H9 (cell line): Measurements from ENCODE around the gene SCGB1A1. TPM values are rescaled to one million over a fixed set of nuclear protein-coding genes. Genes with fewer than 3 reads are reported as not detected.

Experiments used
- DNase-seq: peaks from one replicate; pipeline ENCODE4 v3.0.0-alpha.2; 2017
- H2AFZ ChIP-seq: one replicate; pipeline ENCODE4 v1.6.1; 2013; ENCODE audit warnings: mild to moderate bottlenecking, low read length, control low read depth, moderate library complexity
- H2AK5ac ChIP-seq: 2 replicates; pipeline ENCODE4 v1.6.1; 2013; ENCODE audit warnings: low read length, control low read depth, mixed read lengths; ENCODE audit not compliant: insufficient read length
- H2BK120ac ChIP-seq: one replicate; pipeline ENCODE4 v1.6.1; 2013; ENCODE audit warnings: low read depth, mild to moderate bottlenecking, low read length, control low read depth, inconsistent platforms; ENCODE audit not compliant: poor library complexity, severe bottlenecking
- H2BK12ac ChIP-seq: 2 replicates; pipeline ENCODE4 v1.6.1; 2013; ENCODE audit warnings: low read length, control low read depth, mixed read lengths, low read depth; ENCODE audit not compliant: insufficient read length
- H2BK15ac ChIP-seq: 2 replicates; pipeline ENCODE4 v1.6.1; 2013; ENCODE audit warnings: low read depth, low read length, control low read depth
- H2BK20ac ChIP-seq: one replicate; pipeline ENCODE4 v1.6.1; 2013; ENCODE audit warnings: low read depth, mild to moderate bottlenecking, low read length, control low read depth, inconsistent platforms; ENCODE audit not compliant: poor library complexity, severe bottlenecking
- H2BK5ac ChIP-seq: 2 replicates; pipeline ENCODE4 v1.6.1; 2013; ENCODE audit warnings: low read length, control low read depth, mixed read lengths; ENCODE audit not compliant: insufficient read length
- H3K14ac ChIP-seq: 2 replicates; pipeline ENCODE4 v1.6.1; 2013; ENCODE audit warnings: low read length, control low read depth; ENCODE audit not compliant: insufficient read depth
- H3K18ac ChIP-seq: 2 replicates; pipeline ENCODE4 v1.6.1; 2013; ENCODE audit warnings: low read depth, mild to moderate bottlenecking, mixed read lengths, low read length, control low read depth; ENCODE audit not compliant: insufficient read length
- H3K23ac ChIP-seq: 2 replicates; pipeline ENCODE4 v1.6.1; 2013; ENCODE audit warnings: low read length, control low read depth, mixed read lengths, low read depth; ENCODE audit not compliant: insufficient read length
- H3K23me2 ChIP-seq: 2 replicates; pipeline ENCODE4 v1.6.1; 2013; ENCODE audit warnings: low read depth, mild to moderate bottlenecking, mixed read lengths, low read length, control low read depth; ENCODE audit not compliant: insufficient read length, poor library complexity, severe bottlenecking
- H3K27ac ChIP-seq: 2 replicates; pipeline ENCODE4 v1.5.1; 2013; ENCODE audit warnings: low read length, control low read depth, mixed read lengths, low read depth; ENCODE audit not compliant: insufficient read length
- H3K27me3 ChIP-seq: 2 replicates; pipeline ENCODE4 v1.6.1; 2013; ENCODE audit warnings: low read length, control low read depth, inconsistent platforms; ENCODE audit not compliant: insufficient read depth
- H3K4ac ChIP-seq: 2 replicates; pipeline ENCODE4 v1.6.1; 2013; ENCODE audit warnings: low read depth, mild to moderate bottlenecking, control low read depth, inconsistent platforms, low read length, moderate library complexity
- H3K4me1 ChIP-seq: 2 replicates; pipeline ENCODE4 v1.6.1; 2013; ENCODE audit warnings: low read length, control low read depth, inconsistent platforms; ENCODE audit not compliant: insufficient read depth
- H3K4me2 ChIP-seq: 2 replicates; pipeline ENCODE4 v1.6.1; 2013; ENCODE audit warnings: low read length, control low read depth, mixed read lengths; ENCODE audit not compliant: insufficient read length, insufficient read depth
- H3K56ac ChIP-seq: 2 replicates; pipeline ENCODE4 v1.6.1; 2013; ENCODE audit warnings: low read depth, mild to moderate bottlenecking, mixed read lengths, low read length, control low read depth; ENCODE audit not compliant: insufficient read length
- H3K79me1 ChIP-seq: 2 replicates; pipeline ENCODE4 v1.6.1; 2013; ENCODE audit warnings: low read depth, mild to moderate bottlenecking, moderate library complexity, low read length, control low read depth, inconsistent platforms; ENCODE audit not compliant: insufficient read depth, poor library complexity, severe bottlenecking
- H3K79me2 ChIP-seq: 2 replicates; pipeline ENCODE4 v1.6.1; 2013; ENCODE audit warnings: low read length, control low read depth, inconsistent platforms; ENCODE audit not compliant: insufficient read depth
- H3K9ac ChIP-seq: 2 replicates; pipeline ENCODE4 v1.6.1; 2013; ENCODE audit warnings: low read length, control low read depth, mixed read lengths; ENCODE audit not compliant: insufficient read length; ENCODE audit errors: extremely low read depth
- H3K9me3 ChIP-seq: one replicate; pipeline ENCODE4 v1.6.1; 2013; ENCODE audit warnings: low read depth, low read length, inconsistent platforms; ENCODE audit not compliant: control insufficient read depth
- H3T11ph ChIP-seq: one replicate; pipeline ENCODE4 v1.6.1; 2013; ENCODE audit warnings: mild to moderate bottlenecking, low read length, control low read depth, inconsistent platforms
- H4K20me1 ChIP-seq: one replicate; pipeline ENCODE4 v1.6.1; 2013; ENCODE audit not compliant: control insufficient read depth, insufficient read length, insufficient read depth
- H4K5ac ChIP-seq: 2 replicates; pipeline ENCODE4 v1.6.1; 2013; ENCODE audit warnings: low read depth, mild to moderate bottlenecking, mixed read lengths, low read length, control low read depth; ENCODE audit not compliant: insufficient read length
- H4K8ac ChIP-seq: replicated peaks from 2 replicates; pipeline ENCODE4 v1.6.1; 2013; ENCODE audit warnings: low read length, control low read depth, mixed read lengths, low read depth; ENCODE audit not compliant: insufficient read length
- H4K91ac ChIP-seq: 2 replicates; pipeline ENCODE4 v1.6.1; 2013; ENCODE audit warnings: low read depth, mild to moderate bottlenecking, moderate library complexity, mixed read lengths, low read length, control low read depth; ENCODE audit not compliant: insufficient read length
- H3K27ac Mint-ChIP-seq, 3 experiments: 2 replicates in 2 of 3; 3 replicates in 1 of 3; pipeline ENCODE4 v1.8.0; 2020 to 2021; ENCODE audit warnings: mixed read lengths in 3 of 3, mild to moderate bottlenecking in 1 of 3, moderate library complexity in 1 of 3
- H3K27me3 Mint-ChIP-seq: 2 replicates; pipeline ENCODE4 v1.8.0; 2021; ENCODE audit warnings: low read depth, mild to moderate bottlenecking, moderate library complexity, mixed read lengths
- H3K36me3 Mint-ChIP-seq, 3 experiments: 2 replicates in 2 of 3; 3 replicates in 1 of 3; pipeline ENCODE4 v1.8.0; 2020 to 2021; ENCODE audit warnings: low read depth in 3 of 3, mixed read lengths in 3 of 3; ENCODE audit not compliant: insufficient read depth in 1 of 3
- H3K4me1 Mint-ChIP-seq, 2 experiments: 2 replicates each; pipeline ENCODE4 v1.8.0; 2020; ENCODE audit warnings: mixed read lengths in 2 of 2
- H3K4me3 Mint-ChIP-seq, 2 experiments: 2 replicates in 1 of 2; 3 replicates in 1 of 2; pipeline ENCODE4 v1.8.0; 2020 to 2021; ENCODE audit warnings: mild to moderate bottlenecking in 2 of 2, mixed read lengths in 2 of 2, moderate library complexity in 1 of 2
- H3K9me3 Mint-ChIP-seq, 2 experiments: 2 replicates in 1 of 2; 3 replicates in 1 of 2; pipeline ENCODE4 v1.8.0; 2020; ENCODE audit warnings: mild to moderate bottlenecking in 2 of 2, mixed read lengths in 2 of 2, moderate library complexity in 1 of 2
- WGBS: extraction: QIAGEN DNeasy Blood & Tissue Kit; methylation state at CpG from one replicate; pipeline ENCODE4 v1.1.7; 2013; ENCODE audit warnings: missing lambda C conversion rate, low lambda C conversion rate, mixed read lengths; ENCODE audit not compliant: insufficient read length; ENCODE audit errors: extremely low coverage; 5-methylcytosine and 5-hydroxymethylcytosine counted together
- total RNA-seq: library from RNA; stranded (reverse); gene quantifications from 2 replicates; pipeline ENCODE4 v1.2.1, GENCODE V29; 2021
- TF ChIP-seq, protein P1 (sequence below): fragments of 200-600 bp; sonication (generic); conservative IDR thresholded peaks from 3 replicates; pipeline ENCODE4 v1.8.0; 2021; ENCODE audit warnings: antibody characterized with exemption, mild to moderate bottlenecking

SCGB1A1 gene
- total RNA-seq, 1 experiment from 2014 or later, result not detected

DNA sequence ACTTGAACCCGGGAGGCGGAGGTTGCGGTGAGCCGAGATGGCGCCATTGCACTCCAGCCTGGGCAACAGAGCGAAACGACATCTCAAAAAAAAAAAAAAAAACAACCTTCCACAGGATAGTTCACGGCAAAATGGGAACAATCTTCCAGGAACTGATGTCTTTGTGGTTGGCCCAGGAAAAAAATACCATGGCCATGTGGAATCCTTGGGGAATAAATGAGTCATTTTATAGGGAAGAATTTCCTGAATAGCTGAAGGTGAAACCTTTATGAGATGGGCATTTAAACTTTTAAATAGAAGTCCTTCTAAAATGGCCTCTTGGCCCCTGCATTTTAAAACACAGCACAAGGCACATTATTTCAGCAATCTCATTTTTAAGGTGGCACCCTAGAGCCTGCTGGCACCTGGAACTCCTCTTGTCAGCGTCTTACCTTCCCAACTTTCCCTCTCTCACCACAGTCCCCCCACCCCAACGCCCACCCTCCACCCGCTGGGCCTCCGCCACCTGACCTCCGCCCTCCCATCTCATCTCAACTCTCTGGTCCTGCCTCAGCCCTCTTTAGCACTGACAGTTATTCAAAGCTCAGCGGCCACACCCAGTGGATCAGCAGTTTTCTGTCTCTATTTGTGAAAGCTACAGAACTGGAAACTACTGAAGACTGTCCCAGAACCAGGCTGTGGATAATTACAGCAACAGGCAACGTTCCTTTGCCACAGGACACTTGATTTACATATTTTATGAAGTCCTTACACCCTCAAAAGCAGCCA, 43.1 kb downstream of the SCGB1A1 start:
- no peak overlapping the region for H2BK20ac ChIP-seq
- Mint-ChIP-seq H3K4me3 (no peak overlapping the region), H3K27ac (no peak overlapping the region), H3K9me3 (no peaks in the 10 kb centered on the region; a peak in 1 of 5 replicates), H3K27me3 (peaks cover 5% of the 10 kb centered on the region; the same call in 1 of the 2 replicates), H3K4me1 (peaks cover 0 to 14% of the 10 kb centered on the region in 2 experiments; a peak in 2 of 4 replicates), H3K36me3 (no peaks in the 10 kb centered on the region)
- no CpG with 5 or more reads among the region's 15 CpGs for WGBS
- H3K79me2 ChIP-seq, result no peaks in the 10 kb centered on the region
- no peak overlapping the region for H3K27ac ChIP-seq
- no peak overlapping the region for H3K18ac ChIP-seq
- no peak overlapping the region for H3K14ac ChIP-seq
- H3K23ac ChIP-seq, result no peak overlapping the region
- H3K9me3 ChIP-seq, result no peaks in the 10 kb centered on the region
- H3T11ph ChIP-seq, result no peak overlapping the region
- H2BK15ac ChIP-seq, result no peak overlapping the region
- no peaks in the 10 kb centered on the region for H3K4me1 ChIP-seq
- no peak overlapping the region for H4K5ac ChIP-seq
- no peaks in the 10 kb centered on the region for H4K20me1 ChIP-seq
- no peak overlapping the region for H2BK5ac ChIP-seq
- H2AFZ ChIP-seq, result no peak overlapping the region
- TF ChIP-seq, protein P1, sequence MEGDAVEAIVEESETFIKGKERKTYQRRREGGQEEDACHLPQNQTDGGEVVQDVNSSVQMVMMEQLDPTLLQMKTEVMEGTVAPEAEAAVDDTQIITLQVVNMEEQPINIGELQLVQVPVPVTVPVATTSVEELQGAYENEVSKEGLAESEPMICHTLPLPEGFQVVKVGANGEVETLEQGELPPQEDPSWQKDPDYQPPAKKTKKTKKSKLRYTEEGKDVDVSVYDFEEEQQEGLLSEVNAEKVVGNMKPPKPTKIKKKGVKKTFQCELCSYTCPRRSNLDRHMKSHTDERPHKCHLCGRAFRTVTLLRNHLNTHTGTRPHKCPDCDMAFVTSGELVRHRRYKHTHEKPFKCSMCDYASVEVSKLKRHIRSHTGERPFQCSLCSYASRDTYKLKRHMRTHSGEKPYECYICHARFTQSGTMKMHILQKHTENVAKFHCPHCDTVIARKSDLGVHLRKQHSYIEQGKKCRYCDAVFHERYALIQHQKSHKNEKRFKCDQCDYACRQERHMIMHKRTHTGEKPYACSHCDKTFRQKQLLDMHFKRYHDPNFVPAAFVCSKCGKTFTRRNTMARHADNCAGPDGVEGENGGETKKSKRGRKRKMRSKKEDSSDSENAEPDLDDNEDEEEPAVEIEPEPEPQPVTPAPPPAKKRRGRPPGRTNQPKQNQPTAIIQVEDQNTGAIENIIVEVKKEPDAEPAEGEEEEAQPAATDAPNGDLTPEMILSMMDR, result no peak
- H3K79me1 ChIP-seq, result no peaks in the 10 kb centered on the region
- H2BK12ac ChIP-seq, result no peak overlapping the region
- H3K27me3 ChIP-seq, result no peaks in the 10 kb centered on the region
- DNase-seq, result no peak
- H4K8ac ChIP-seq, result no peak overlapping the region
- H3K23me2 ChIP-seq, result no peaks in the 10 kb centered on the region
- H3K56ac ChIP-seq, result no peak overlapping the region
- no peak overlapping the region for H3K4me2 ChIP-seq
- no peak overlapping the region for H3K9ac ChIP-seq
- no peak overlapping the region for H3K4ac ChIP-seq
- H2BK120ac ChIP-seq, result no peak overlapping the region
- H4K91ac ChIP-seq, result no peak overlapping the region
- no peak overlapping the region for H2AK5ac ChIP-seq
